Measurements from ENCODE around the gene EML6.

Gene EML6

GRCh38 chr2:54940723-54941122 is 217.3 kb downstream of the EML6 start:
- in situ Hi-C loops (cut with HindIII; ENCODE audit: low sequenced_read_pairs) = no loop called here
- no peak overlapping the region for H3K4me3 ChIP-seq (ENCODE audit: low read depth, low read length)
- TF ChIP-seq CTCF (IDR thresholded peaks at IDR 0.05; ENCODE audit: low read depth, low read length, missing control alignments) = no peak
- DNase-seq (ENCODE audit: low read depth) = no peak

- H3K4me3 ChIP-seq (ENCODE audit: low read depth, low read length) = no peak overlapping the region
- in situ Hi-C loops (cut with HindIII; ENCODE audit: low sequenced_read_pairs) = no loop called here
- no peak for DNase-seq (ENCODE audit: low read depth)
- TF ChIP-seq CTCF (IDR thresholded peaks at IDR 0.05; ENCODE audit: low read depth, low read length, missing control alignments) = no peak
These were observed 218.0 kb downstream of the EML6 start for GRCh38 chr2:54941248-54941984.

GRCh38 chr2:54942373-54942772 is 218.9 kb downstream of the EML6 start:
- H3K4me3 ChIP-seq (ENCODE audit: low read depth, low read length) = no peak overlapping the region
- no peak for DNase-seq (ENCODE audit: low read depth)
- no peak for TF ChIP-seq CTCF (IDR thresholded peaks at IDR 0.05; ENCODE audit: low read depth, low read length, missing control alignments)
- in situ Hi-C loops (cut with HindIII; ENCODE audit: low sequenced_read_pairs) = no loop called here

- no peak for DNase-seq (ENCODE audit: low read depth)
- H3K4me3 ChIP-seq (ENCODE audit: low read depth, low read length) = no peak overlapping the region
- TF ChIP-seq CTCF (IDR thresholded peaks at IDR 0.05; ENCODE audit: low read depth, low read length, missing control alignments) = no peak
- in situ Hi-C loops (cut with HindIII; ENCODE audit: low sequenced_read_pairs) = no loop called here
These were observed 221.4 kb downstream of the EML6 start for GRCh38 chr2:54944724-54945326.

GRCh38 chr2:54945391-54946219 is 222.1 kb downstream of the EML6 start:
- H3K4me3 ChIP-seq (ENCODE audit: low read depth, low read length) = no peak overlapping the region
- TF ChIP-seq CTCF (IDR thresholded peaks at IDR 0.05; ENCODE audit: low read depth, low read length, missing control alignments) = no peak
- in situ Hi-C loops (cut with HindIII; ENCODE audit: low sequenced_read_pairs) = no loop called here
- DNase-seq (ENCODE audit: low read depth) = peak; percentile 16

GRCh38 chr2:54946220-54946805 is 222.9 kb downstream of the EML6 start:
- TF ChIP-seq CTCF (IDR thresholded peaks at IDR 0.05; ENCODE audit: low read depth, low read length, missing control alignments) = no peak
- no peak for DNase-seq (ENCODE audit: low read depth)
- H3K4me3 ChIP-seq (ENCODE audit: low read depth, low read length) = no peak overlapping the region
- in situ Hi-C loops (cut with HindIII; ENCODE audit: low sequenced_read_pairs) = no loop called here

Data from astrocyte of the cerebellum (primary cell).